K562 (cell line): ENCODE results near the gene KRT33B. TPM values are rescaled to one million over a fixed set of nuclear protein-coding genes. Genes with fewer than 3 reads are reported as not detected.

ENCODE experiments used
- ATAC-seq: fragments of 200-7000 bp; cut with Tn5 transposase; 3 replicates; pipeline ENCODE4 v1.9.1; 2020; ENCODE audit warnings: moderate library complexity
- BruUV-seq: library from RNA; stranded (reverse); fragments of 400-500 nt; replicated peaks from 2 replicates; lab custom pipeline; 2021; lab: Mats Ljungman, UMichigan
- CTCF ChIA-PET: fragments of 300-600 bp; formaldehyde crosslinking; extraction: SDS; loops from one replicate; lab custom pipeline; 2021; ENCODE audit warnings: low intra/inter-chr PET ratio; lab: Yijun Ruan, JAX
- POLR2A ChIA-PET: fragments of 300-600, 350-650 bp; sonication (Branson Sonifier 250); formaldehyde crosslinking; extraction: SDS; loops from one replicate; lab custom pipeline; 2021; ENCODE audit warnings: antibody characterized with exemption, inconsistent platforms; lab: Yijun Ruan, JAX
- DNase-seq, 4 experiments: peaks; one replicate each; pipeline versions ENCODE4 v3.0.0 to v3.0.0-alpha.2; 2011 to 2018; ENCODE audit warnings: low spot score in 3 of 4, mixed read lengths in 3 of 4; ENCODE audit errors: extremely low read depth in 1 of 4
- FAIRE-seq: peaks from 2 replicates; lab custom pipeline; 2011; peaks lifted over from hg19 to GRCh38; lab: Jason Lieb, UNC
- H2AFZ ChIP-seq: 2 replicates; pipeline ENCODE4 v1.6.0; 2011; ENCODE audit warnings: low read depth, low read length, control low read depth, inconsistent platforms
- H3K27ac ChIP-seq: fragments of 200-600 bp; 3 replicates; pipeline ENCODE4 v1.8.0; 2011; ENCODE audit warnings: low read depth, mild to moderate bottlenecking, control low read depth, inconsistent platforms, low read length, moderate library complexity, mixed read lengths; ENCODE audit errors: extremely low read depth
- H3K27me3 ChIP-seq, 2 experiments: fragments of 300-600 bp in 1 of 2; 2 replicates in 1 of 2; 3 replicates in 1 of 2; pipeline versions ENCODE4 v1.6.0 to v1.8.0; 2011; ENCODE audit warnings: inconsistent platforms in 2 of 2, low read length in 2 of 2, mild to moderate bottlenecking in 1 of 2, mixed read lengths in 1 of 2, moderate library complexity in 1 of 2; ENCODE audit not compliant: control insufficient read depth in 2 of 2, insufficient read depth in 2 of 2
- H3K36me3 ChIP-seq: fragments of 300-600 bp; 3 replicates; pipeline ENCODE4 v1.8.0; 2011; ENCODE audit warnings: mild to moderate bottlenecking, low read length, inconsistent platforms; ENCODE audit not compliant: control insufficient read depth, insufficient read depth
- H3K4me1 ChIP-seq, 2 experiments: fragments of 200-600 bp in 1 of 2; replicated peaks in 1 of 2; 2 replicates in 1 of 2; 3 replicates in 1 of 2; pipeline versions ENCODE4 v1.5.1 to v1.8.0; 2011; ENCODE audit warnings: inconsistent platforms in 2 of 2, low read length in 2 of 2, mild to moderate bottlenecking in 1 of 2, mixed read lengths in 1 of 2, moderate library complexity in 1 of 2; ENCODE audit not compliant: control insufficient read depth in 2 of 2, insufficient read depth in 2 of 2
- H3K4me2 ChIP-seq: 2 replicates; pipeline ENCODE4 v1.6.1; 2011; ENCODE audit warnings: low read length, control low read depth, inconsistent platforms, mixed read lengths; ENCODE audit not compliant: insufficient read depth
- H3K4me3 ChIP-seq: fragments of 200-600 bp; sonication (generic), shearing (Covaris generic); 2 replicates; pipeline ENCODE4 v1.5.1; 2016; ENCODE audit warnings: control low read depth, inconsistent platforms
- H3K79me2 ChIP-seq: fragments of 200-600 bp; 3 replicates; pipeline ENCODE4 v1.8.0; 2011; ENCODE audit warnings: low read length, inconsistent platforms; ENCODE audit not compliant: control insufficient read depth, insufficient read depth
- H3K9ac ChIP-seq, 2 experiments: 2 replicates each; pipeline versions ENCODE4 v1.6.0 to v1.6.1; 2011; ENCODE audit warnings: low read depth in 2 of 2, low read length in 2 of 2, control low read depth in 1 of 2, inconsistent platforms in 1 of 2, mild to moderate bottlenecking in 1 of 2, mixed read lengths in 1 of 2; ENCODE audit not compliant: insufficient read depth in 1 of 2
- H3K9me1 ChIP-seq: one replicate; pipeline ENCODE4 v1.6.0; 2011; ENCODE audit warnings: inconsistent platforms, mild to moderate bottlenecking, low read length, moderate library complexity; ENCODE audit not compliant: control insufficient read depth, insufficient read depth
- H3K9me3 ChIP-seq: replicated peaks from 2 replicates; pipeline ENCODE4 v1.5.1; 2011; ENCODE audit warnings: low read depth, low read length, inconsistent platforms; ENCODE audit not compliant: control insufficient read depth, insufficient read depth
- H4K20me1 ChIP-seq: replicated peaks from 2 replicates; pipeline ENCODE4 v1.6.1; 2011; ENCODE audit warnings: low read length, inconsistent platforms, mixed read lengths; ENCODE audit not compliant: control insufficient read depth, insufficient read depth
- BRF1 ChIP-seq: IDR thresholded peaks from 3 replicates; pipeline ENCODE4 v1.6.1; 2011; ENCODE audit warnings: borderline replicate concordance, mild to moderate bottlenecking; ENCODE audit not compliant: insufficient read length; ENCODE audit errors: extremely low read depth
- CEBPB ChIP-seq: fragments of 450-650 bp; IDR thresholded peaks from 2 replicates; pipeline ENCODE4 v1.6.1; 2016; ENCODE audit warnings: missing genetic modification characterization, missing compliant biosample characterization
- CHCHD3 ChIP-seq: fragments of 250-450 bp; sonication (Bioruptor Pico); IDR thresholded peaks from 2 replicates; pipeline ENCODE4 v2.1.2; 2022; ENCODE audit warnings: mild to moderate bottlenecking
- CLOCK ChIP-seq: fragments of 250-450 bp; sonication (Bioruptor Pico); IDR thresholded peaks from 2 replicates; pipeline ENCODE4 v1.4.0; 2020; ENCODE audit warnings: mild to moderate bottlenecking, moderate library complexity, borderline replicate concordance
- E2F8 ChIP-seq: fragments of 450-650 bp; IDR thresholded peaks from 2 replicates; pipeline ENCODE4 v1.7.1; 2018; ENCODE audit warnings: mild to moderate bottlenecking, low read depth; ENCODE audit not compliant: partially characterized antibody
- HDAC1 ChIP-seq, 2 experiments: fragments of 450-650 bp; IDR thresholded peaks; 2 replicates each; pipeline ENCODE4 v1.6.1; 2016 to 2017; ENCODE audit warnings: inconsistent platforms in 1 of 2, mild to moderate bottlenecking in 1 of 2, moderate library complexity in 1 of 2
- HOXB6 ChIP-seq: fragments of 250-450 bp; sonication (Bioruptor Pico); IDR thresholded peaks from 2 replicates; pipeline ENCODE4 v1.5.1; 2022; ENCODE audit warnings: mild to moderate bottlenecking, borderline replicate concordance
- KAT2B ChIP-seq: IDR thresholded peaks from one replicate; pipeline ENCODE4 v1.6.1; 2012; ENCODE audit warnings: low read depth, mild to moderate bottlenecking, control low read depth, inconsistent platforms, low read length, moderate library complexity
- KDM5B ChIP-seq: fragments of 200-600 bp; sonication (generic); IDR thresholded peaks from 2 replicates; pipeline ENCODE4 v1.6.1; 2012; ENCODE audit warnings: low read depth, mild to moderate bottlenecking, moderate library complexity, low read length, control low read depth, inconsistent platforms; ENCODE audit not compliant: insufficient replicate concordance
- LARP7 ChIP-seq: fragments of 450-650 bp; IDR thresholded peaks from 2 replicates; pipeline ENCODE4 v1.6.1; 2016
- LCOR ChIP-seq: sonication (generic); formaldehyde crosslinking; IDR thresholded peaks from 2 replicates; pipeline ENCODE4 v1.8.0; 2022; ENCODE audit warnings: mild to moderate bottlenecking, missing genetic modification reagents
- NR4A1 ChIP-seq, 2 experiments: fragments of 250-450 bp in 1 of 2; fragments of 450-650 bp in 1 of 2; sonication (Bioruptor Pico) in 1 of 2; IDR thresholded peaks; 2 replicates each; pipeline versions ENCODE4 v1.4.0 to v1.6.1; 2016 to 2020; ENCODE audit warnings: mild to moderate bottlenecking in 2 of 2, missing compliant biosample characterization in 1 of 2, missing genetic modification characterization in 1 of 2, moderate library complexity in 1 of 2
- RBM17 ChIP-seq: fragments of 200-400 bp; formaldehyde crosslinking; IDR thresholded peaks from 2 replicates; pipeline ENCODE4 v1.6.1; 2017; ENCODE audit warnings: low read depth, mild to moderate bottlenecking, low read length, borderline replicate concordance
- SRSF9 ChIP-seq: fragments of 200-400 bp; formaldehyde crosslinking; IDR thresholded peaks from 2 replicates; pipeline ENCODE4 v1.6.1; 2017; ENCODE audit warnings: low read depth, low read length, borderline replicate concordance
- TAL1 ChIP-seq: fragments of 450-650 bp; IDR thresholded peaks from 2 replicates; pipeline ENCODE4 v1.6.1; 2016; ENCODE audit warnings: mild to moderate bottlenecking
- ZNF324 ChIP-seq: fragments of 250-450 bp; sonication (Bioruptor Pico); IDR thresholded peaks from 2 replicates; pipeline ENCODE4 v1.4.0; 2020; ENCODE audit warnings: mild to moderate bottlenecking
- ZNF41 ChIP-seq: fragments of 250-450 bp; sonication (Bioruptor Pico); conservative IDR thresholded peaks from 2 replicates; pipeline ENCODE4 v1.4.0; 2020; ENCODE audit warnings: mild to moderate bottlenecking
- ZNF75A ChIP-seq: fragments of 450-650 bp; formaldehyde crosslinking; IDR thresholded peaks from 2 replicates; pipeline ENCODE4 v1.4.0; 2020; ENCODE audit warnings: mild to moderate bottlenecking
- ZNF778 ChIP-seq: fragments of 450-650 bp; formaldehyde crosslinking; IDR thresholded peaks from 2 replicates; pipeline ENCODE4 v1.4.0; 2020; ENCODE audit warnings: mild to moderate bottlenecking, moderate library complexity
- WGBS: fragments of 100-300 bp; shearing (Covaris generic); methylation state at CpG from one replicate; pipeline ENCODE4 v1.1.6; 2016; ENCODE audit warnings: low coverage, mixed read lengths; ENCODE audit not compliant: insufficient coverage; ENCODE audit errors: missing lambda C conversion rate; 5-methylcytosine and 5-hydroxymethylcytosine counted together
- in situ Hi-C: fragments of 300-500 bp; cut with MboI; formaldehyde crosslinking; loops from 4 replicates; pipeline ENCODE4 v1.15.0; 2018; ENCODE audit warnings: inconsistent platforms, mixed read lengths
- intact Hi-C: fragments of 100-400 bp; cut with micrococcal nuclease; formaldehyde crosslinking; loops from 2 replicates; pipeline ENCODE4 v1.14.2; 2022
- polyA plus RNA-seq, 8 experiments: library from polyadenylated mRNA; depleted of rRNA in 4 of 8; stranded (reverse) in 5 of 8; unstranded in 3 of 8; fragments of >200 nt; fragmentation: Nextera tagmentation in 2 of 8; fragmentation: Illumina TruSeq in 1 of 8; extraction: Ambion mirVana in 2 of 8; extraction: Trizol in 1 of 8; gene quantifications; 2 replicates each; pipeline versions ENCODE4 v1.2.1 to v1.2.3, GENCODE V29; 2011 to 2014; ENCODE audit warnings: inconsistent platforms in 1 of 8, missing spikeins in 1 of 8
- total RNA-seq, 7 experiments: library from RNA; depleted of rRNA in 6 of 7; stranded (reverse); fragments of >200 nt in 6 of 7; fragmentation: Illumina TruSeq in 2 of 7; extraction: Trizol in 2 of 7; gene quantifications; 2 replicates each; pipeline versions ENCODE4 v1.2.1 to v1.2.3, GENCODE V29; 2011 to 2021; ENCODE audit warnings: low replicate concordance in 1 of 7

The KRT33B gene
- total and polyA plus RNA-seq, 9 of the 15 experiments (the other 6 are each of a cell fraction or from before 2014, with no cell fraction given): not detected

GRCh38 chr17:41325611-41326010, 44.0 kb downstream of the KRT33B start:
- Histone ChIP-seq H4K20me1 (no peaks in the 10 kb centered on the region; the same call in 1 of the 2 replicates), H3K9ac (no peak overlapping the region; a peak in 1 of 4 replicates)
- 0% methylated on average over 4 of the region's 6 CpGs for WGBS
- no peak for TF ChIP-seq KDM5B
- TF ChIP-seq NR4A1 (CRISPR knock-in tag; IDR thresholded peaks at IDR 0.05): no peak
- TF ChIP-seq NR4A1 (tag; IDR thresholded peaks at IDR 0.05): no peak
- no peak for TF ChIP-seq ZNF41 (CRISPR knock-in tag)
- TF ChIP-seq BRF1: no peak
- TF ChIP-seq E2F8: no peak
- TF ChIP-seq ZNF324: no peak
- no peak for TF ChIP-seq SRSF9
- TF ChIP-seq HOXB6: no peak
- TF ChIP-seq CHCHD3 (CRISPR knock-in tag): no peak
- TF ChIP-seq KAT2B: no peak
- TF ChIP-seq LCOR (CRISPR knock-in tag): no peak
- TF ChIP-seq ZNF75A: no peak
- no peak for TF ChIP-seq CLOCK (CRISPR knock-in tag)
- no peak for TF ChIP-seq TAL1
- no peak for TF ChIP-seq HDAC1 (IDR thresholded peaks at IDR 0.05)
- TF ChIP-seq RBM17: no peak
- no peak for TF ChIP-seq CEBPB (tag)
- TF ChIP-seq LARP7: no peak
- no peak for TF ChIP-seq ZNF778
- TF ChIP-seq, all 486 proteins: peak for 0
- no peak for DNase-seq
- Histone ChIP-seq H3K9me1 (no peaks in the 10 kb centered on the region), H2AFZ (no peak overlapping the region), H3K9me3 (no peaks in the 10 kb centered on the region), H3K4me1 (no peaks in the 10 kb centered on the region), H3K4me3 (no peak overlapping the region), H3K27me3 (no peaks in the 10 kb centered on the region; a peak in 1 of 5 replicates), H3K36me3 (no peaks in the 10 kb centered on the region), H3K79me2 (no peaks in the 10 kb centered on the region), H3K4me2 (no peak overlapping the region), H3K27ac (no peak overlapping the region)
- POLR2A ChIA-PET: no interaction called here
- no peak for FAIRE-seq
- intact Hi-C loops (loop anchor here (5.0 kb wide), 1 partner anchor 418 kb away; no protein-coding TSS in a partner anchor), in situ Hi-C loops (no loop called here)
- no peak for ATAC-seq
- CTCF ChIA-PET: no interaction called here
- BruUV-seq: no TSS peak
